ENCODE data around the gene ADAM29.
"Not testable (repeated sequence)": the region's sequence is repeated elsewhere in the genome, so short reads cannot be mapped to it uniquely, and the experiment has no call there.

The ADAM29 gene

DNA sequence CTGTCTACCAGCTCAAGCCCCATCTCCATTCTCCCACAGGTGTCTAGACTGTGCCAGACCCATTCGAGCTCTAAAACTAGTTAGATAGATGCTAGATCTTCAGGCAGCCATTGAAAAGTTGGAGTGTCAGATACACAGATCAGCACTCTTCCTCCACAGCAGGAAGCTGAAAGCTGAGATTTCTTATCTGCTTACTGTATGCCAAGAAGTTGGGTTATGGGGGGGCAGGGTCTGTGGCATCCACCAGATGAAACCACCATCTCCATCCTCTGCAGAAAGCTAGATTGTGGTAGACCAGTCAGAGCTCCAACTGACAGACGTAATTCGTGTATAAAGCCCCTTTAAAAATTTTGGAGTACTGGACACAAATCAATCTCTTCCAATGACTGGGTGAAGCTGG lies 54.8 kb downstream of the ADAM29 start:
- no peak for DNase-seq

DNA sequence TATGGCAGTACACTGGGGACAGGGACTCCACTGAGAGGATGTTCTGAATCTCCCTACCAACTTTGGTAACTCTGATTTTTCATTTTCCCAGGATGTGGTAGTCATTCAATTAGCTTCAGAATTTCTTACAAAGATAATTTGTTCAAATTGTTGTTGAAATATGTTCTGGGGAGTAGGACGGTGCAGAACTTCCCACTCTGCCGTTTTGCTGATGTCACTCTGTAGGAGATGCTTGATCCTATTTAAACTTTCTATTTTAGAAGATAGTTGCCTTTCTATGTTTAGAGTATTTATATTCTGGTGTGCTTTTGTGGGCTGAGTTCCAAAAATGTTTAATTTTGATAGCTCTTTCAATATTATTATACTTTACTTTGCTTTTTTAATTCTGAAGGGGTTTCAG lies 55.2 kb downstream of the ADAM29 start:
- DNase-seq: no peak

DNA sequence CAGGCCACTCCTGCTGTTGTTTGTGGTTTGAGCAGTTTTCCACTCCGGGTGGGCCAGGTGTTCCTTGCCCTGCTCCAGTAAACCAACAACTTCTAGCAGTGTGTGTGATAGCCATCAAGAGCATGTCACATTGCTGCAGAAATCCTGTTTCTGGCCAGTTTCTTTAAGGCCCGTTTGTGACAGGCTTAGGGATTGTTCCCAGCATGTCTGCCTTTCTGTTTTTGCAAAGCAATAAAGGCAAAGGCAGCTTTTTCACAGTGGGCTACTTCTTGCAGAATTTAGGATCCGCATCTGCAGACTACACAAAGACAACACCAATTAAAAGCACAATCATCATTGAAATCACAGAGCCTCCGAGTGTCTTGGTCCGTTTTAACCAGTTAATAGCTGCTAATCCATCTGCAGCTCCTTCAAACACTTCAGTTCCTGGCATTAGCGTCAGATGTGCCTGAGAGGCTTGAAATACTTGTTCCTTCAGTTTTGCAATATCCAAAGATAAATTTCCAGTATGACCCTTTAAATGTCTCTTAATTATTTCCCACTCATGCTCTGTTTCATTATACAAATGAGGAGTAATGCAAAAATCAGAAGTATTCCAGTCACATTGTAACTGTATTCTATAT lies 65.1 kb downstream of the ADAM29 start:
- DNase-seq: no peak

DNA sequence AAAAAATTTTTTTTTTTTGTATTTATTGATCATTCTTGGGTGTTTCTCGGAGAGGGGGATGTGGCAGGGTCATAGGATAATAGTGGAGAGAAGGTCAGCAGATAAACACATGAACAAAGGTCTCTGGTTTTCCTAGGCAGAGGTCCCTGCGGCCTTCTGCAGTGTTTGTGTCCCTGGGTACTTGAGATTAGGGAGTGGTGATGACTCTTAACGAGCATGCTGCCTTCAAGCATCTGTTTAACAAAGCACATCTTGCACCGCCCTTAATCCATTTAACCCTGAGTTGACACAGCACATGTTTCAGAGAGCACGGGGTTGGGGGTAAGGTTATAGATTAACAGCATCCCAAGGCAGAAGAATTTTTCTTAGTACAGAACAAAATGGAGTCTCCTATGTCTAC lies 65.7 kb downstream of the ADAM29 start:
- DNase-seq: not testable (repeated sequence)

DNA sequence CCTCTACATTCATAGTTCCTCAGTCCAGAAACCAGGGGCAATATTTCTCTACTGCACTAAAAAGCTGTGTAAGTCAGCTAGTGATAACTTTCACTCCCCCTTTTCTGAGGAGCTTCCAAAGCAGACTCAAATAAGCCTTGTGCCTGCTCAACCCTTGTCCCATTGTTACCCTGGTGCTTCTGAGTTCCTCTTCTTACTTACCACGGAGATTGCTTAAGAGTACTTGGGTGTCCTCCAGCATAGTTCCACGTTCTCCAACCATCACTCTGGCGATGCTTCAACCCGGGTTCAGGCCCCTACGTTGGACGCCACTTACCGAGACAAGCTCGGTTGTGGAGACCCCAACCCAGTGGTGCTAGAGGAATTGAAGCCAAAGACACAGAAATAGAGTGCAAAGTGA lies 71.6 kb downstream of the ADAM29 start:
- no peak for DNase-seq

DNA sequence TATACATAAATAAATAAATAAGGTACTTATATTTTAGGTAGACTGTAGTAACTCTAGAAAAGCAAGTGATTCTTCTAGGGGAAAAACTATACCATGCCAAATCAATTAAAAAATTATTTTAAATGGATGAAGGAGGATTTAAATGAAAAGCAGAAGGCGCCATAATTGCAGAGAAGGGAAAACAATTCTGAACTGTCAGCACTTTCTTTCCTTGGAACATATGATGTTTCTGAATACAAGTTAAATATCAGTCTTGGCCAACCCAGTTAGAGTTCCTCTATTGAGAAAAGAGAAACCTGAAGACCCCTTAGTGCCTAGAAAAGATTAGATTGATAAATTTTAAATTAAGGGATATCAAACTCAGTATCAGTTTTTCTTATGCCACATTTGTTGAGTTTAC lies 75.8 kb downstream of the ADAM29 start:
- no peak for DNase-seq

DNA sequence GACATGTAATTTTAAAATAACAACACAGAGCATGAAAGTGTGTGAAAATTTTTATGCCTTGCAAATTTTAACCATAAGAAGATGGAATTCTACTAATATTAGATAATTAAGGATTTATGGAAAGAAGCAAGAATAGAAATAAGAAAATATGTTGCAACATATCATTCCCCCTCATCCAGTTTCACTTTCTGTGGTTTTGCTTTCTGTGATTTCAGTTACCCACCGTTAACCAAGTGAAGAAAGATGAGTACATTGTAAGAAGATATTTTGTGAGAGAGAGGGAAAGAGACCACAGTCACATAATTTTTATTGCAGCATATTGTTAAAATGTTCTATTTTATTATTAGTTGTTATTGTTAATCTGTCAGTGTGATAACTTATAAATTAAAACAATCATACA lies 77.9 kb downstream of the ADAM29 start:
- DNase-seq: no peak

DNA sequence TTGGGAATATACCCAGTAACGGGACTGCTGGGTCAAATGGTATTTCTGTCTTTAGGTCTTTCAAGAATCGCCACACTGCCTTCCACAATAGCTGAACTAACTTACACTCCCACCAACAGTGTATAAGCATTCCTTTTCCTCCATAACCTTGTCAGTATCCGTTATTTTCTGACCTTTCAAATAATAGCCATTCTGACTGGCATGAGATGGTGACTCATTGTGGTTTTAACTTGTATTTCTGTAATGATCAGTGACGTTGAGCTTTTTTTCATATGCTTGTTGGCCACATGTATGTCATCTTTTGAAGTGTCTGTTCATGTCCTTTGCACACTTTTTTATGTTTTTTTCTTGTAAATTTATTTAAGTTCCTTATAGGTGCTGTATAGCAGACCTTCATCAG lies 81.2 kb downstream of the ADAM29 start:
- DNase-seq: no peak

DNA sequence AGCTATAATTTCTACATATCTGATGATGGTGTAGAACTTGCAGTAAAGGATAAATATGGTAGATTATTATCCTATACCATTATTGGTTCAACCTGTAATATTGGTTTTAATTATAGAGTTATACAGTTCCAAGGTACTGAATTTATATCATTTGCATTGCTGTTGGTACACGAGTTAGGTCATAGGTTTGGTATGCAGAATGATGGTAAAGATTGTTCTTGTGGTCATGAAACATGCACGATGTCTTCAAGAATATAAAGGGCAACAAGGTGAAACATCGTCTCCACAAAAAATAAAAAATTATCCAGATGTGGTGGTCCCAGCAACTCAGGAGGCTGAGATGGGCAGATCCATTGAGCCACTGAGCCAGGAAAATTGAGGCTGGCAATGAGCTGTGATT lies 99.6 kb downstream of the ADAM29 start:
- no peak for DNase-seq

DNA sequence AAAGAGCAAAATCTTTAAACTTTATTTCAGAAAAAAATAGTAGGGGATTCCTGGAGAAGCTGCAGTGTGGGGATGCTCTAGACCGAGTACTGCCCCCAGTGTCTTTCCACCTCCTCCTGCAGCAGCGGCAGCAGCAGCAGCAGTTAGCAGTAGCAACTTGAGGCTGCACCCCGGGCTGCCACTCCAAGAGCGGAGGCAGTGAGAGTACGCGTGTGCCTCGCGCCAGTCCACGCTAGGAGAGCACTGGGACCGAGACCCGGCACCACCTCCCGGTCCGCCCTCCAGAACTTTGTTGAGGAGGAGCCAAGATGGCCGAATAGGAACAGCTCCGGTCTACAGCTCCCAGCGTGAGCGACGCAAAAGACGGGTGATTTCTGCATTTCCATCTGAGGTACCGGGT lies 101.3 kb downstream of the ADAM29 start:
- DNase-seq: not testable (repeated sequence)
